T-helper 17 cell (primary cell): ENCODE measurements around the gene DOP1A. TPM values are rescaled to one million over a fixed set of nuclear protein-coding genes. Genes with fewer than 3 reads are reported as not detected.

Experiments
- ATAC-seq: fragments of 150-1000 bp; cut with Tn5 transposase; 2 replicates; pipeline ENCODE4 v1.10.0; 2021; ENCODE audit warnings: mild to moderate bottlenecking, moderate library complexity
- DNase-seq, 3 donors: peaks; one replicate each; pipeline versions ENCODE4 v3.0.0 to v3.0.0-alpha.2; 2020 to 2021
- H3K9me3 ChIP-seq: one replicate; pipeline ENCODE4 v1.7.0; 2013; ENCODE audit warnings: low read length, mild to moderate bottlenecking; ENCODE audit not compliant: control insufficient read depth, poor library complexity, severe bottlenecking
- H3K27ac Mint-ChIP-seq: one replicate; pipeline ENCODE4 v1.8.0; 2022; ENCODE audit warnings: mild to moderate bottlenecking, moderate library complexity, mixed read lengths
- H3K27me3 Mint-ChIP-seq: one replicate; pipeline ENCODE4 v1.8.0; 2022; ENCODE audit warnings: mixed read lengths
- H3K36me3 Mint-ChIP-seq: one replicate; pipeline ENCODE4 v1.8.0; 2022; ENCODE audit warnings: low read depth, mixed read lengths
- H3K4me1 Mint-ChIP-seq: one replicate; pipeline ENCODE4 v1.8.0; 2022; ENCODE audit warnings: mild to moderate bottlenecking, mixed read lengths
- H3K4me3 Mint-ChIP-seq: one replicate; pipeline ENCODE4 v1.8.0; 2022; ENCODE audit warnings: mild to moderate bottlenecking, moderate library complexity, mixed read lengths
- total RNA-seq, 4 donors: library from RNA in 2 of 4; stranded (reverse) in 2 of 4; gene quantifications; one replicate each; pipeline ENCODE4 v1.2.3 and lab custom pipeline; 2022 to 2026

The DOP1A gene
- total RNA-seq, 2 donors from 2014 or later, result 18.9 to 19.2 TPM

DNA sequence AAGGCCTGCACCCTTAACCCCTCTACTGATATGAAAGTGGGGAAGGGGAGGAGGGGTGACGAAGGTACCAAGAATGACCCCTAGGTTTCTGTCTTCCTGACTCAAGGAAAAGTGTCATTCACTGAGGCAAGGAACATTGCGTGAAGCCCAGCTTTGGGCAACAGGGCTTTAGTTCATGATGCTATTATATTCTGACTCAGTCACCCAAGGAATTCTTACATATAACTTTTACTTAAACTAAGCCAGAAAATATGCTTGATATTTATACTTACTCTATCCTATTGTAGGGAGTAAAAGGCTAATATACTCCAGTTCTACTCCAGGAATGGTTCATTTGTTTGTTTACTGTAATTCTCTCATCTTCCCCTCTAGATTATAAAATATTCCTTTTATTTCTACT, 60.5 kb downstream of the DOP1A start:
- H3K4me1 Mint-ChIP-seq, result peaks cover 7% of the 10 kb centered on the region
- H3K27ac Mint-ChIP-seq, result peak overlapping the region; percentile 56
- H3K27me3 Mint-ChIP-seq, result no peaks in the 10 kb centered on the region
- H3K9me3 ChIP-seq, result no peaks in the 10 kb centered on the region
- no peak for ATAC-seq
- no peak for DNase-seq
- H3K36me3 Mint-ChIP-seq, result peaks cover 18% of the 10 kb centered on the region
- no peak overlapping the region for H3K4me3 Mint-ChIP-seq

DNA sequence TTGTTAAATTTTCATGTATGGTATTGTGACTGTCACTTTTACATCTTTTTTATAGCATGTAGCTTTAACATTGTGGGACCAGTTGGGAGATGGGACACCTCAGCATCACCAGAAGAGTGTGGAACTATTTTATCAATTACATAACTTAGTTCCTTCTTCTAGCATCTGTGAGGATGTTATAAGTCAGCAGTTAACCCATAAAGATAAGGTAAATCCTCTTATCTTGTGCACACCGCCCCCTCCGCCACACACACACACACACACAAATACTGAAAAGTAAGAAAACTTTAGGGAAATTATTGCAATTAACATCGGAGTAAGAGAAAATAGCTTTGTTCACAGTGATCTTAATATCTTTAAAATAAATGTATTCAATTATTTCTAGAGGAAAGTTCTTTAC, 64.7 kb downstream of the DOP1A start:
- no peak for ATAC-seq
- H3K36me3 Mint-ChIP-seq, result peaks cover 8% of the 10 kb centered on the region

DNA sequence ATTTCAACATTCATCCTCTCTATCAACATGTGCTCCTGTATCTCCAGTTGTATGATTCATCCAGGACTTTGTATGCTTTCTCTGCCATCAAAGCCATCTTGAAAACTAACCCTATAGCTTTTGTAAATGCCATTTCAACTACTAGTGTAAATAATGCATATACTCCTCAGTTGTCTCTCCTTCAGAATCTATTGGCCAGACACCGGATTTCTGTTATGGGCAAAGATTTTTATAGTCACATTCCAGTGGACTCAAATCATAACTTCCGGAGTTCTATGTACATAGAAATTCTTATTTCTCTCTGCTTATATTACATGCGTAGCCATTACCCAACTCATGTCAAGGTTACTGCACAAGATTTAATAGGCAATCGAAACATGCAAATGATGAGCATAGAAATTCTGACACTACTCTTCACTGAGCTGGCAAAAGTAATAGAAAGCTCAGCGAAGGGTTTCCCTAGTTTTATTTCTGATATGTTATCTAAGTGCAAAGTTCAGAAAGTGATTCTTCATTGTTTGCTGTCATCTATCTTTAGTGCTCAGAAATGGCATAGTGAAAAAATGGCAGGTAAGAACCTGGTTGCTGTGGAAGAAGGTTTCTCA, 70.7 kb downstream of the DOP1A start:
- no peaks in the 10 kb centered on the region for H3K4me1 Mint-ChIP-seq
- H3K27ac Mint-ChIP-seq, result no peak overlapping the region
- H3K9me3 ChIP-seq, result no peaks in the 10 kb centered on the region
- H3K27me3 Mint-ChIP-seq, result no peaks in the 10 kb centered on the region
- DNase-seq, result no peak
- H3K36me3 Mint-ChIP-seq, result peaks cover 3% of the 10 kb centered on the region
- no peak overlapping the region for H3K4me3 Mint-ChIP-seq
- no peak for ATAC-seq

More for the DNA sequence above, 64.7 kb downstream of the DOP1A start:
- Mint-ChIP-seq H3K4me3 (no peak overlapping the region), H3K4me1 (peaks cover 4% of the 10 kb centered on the region), H3K27ac (no peak overlapping the region), H3K27me3 (no peaks in the 10 kb centered on the region)
- DNase-seq, result no peak
- H3K9me3 ChIP-seq, result no peaks in the 10 kb centered on the region

DNA sequence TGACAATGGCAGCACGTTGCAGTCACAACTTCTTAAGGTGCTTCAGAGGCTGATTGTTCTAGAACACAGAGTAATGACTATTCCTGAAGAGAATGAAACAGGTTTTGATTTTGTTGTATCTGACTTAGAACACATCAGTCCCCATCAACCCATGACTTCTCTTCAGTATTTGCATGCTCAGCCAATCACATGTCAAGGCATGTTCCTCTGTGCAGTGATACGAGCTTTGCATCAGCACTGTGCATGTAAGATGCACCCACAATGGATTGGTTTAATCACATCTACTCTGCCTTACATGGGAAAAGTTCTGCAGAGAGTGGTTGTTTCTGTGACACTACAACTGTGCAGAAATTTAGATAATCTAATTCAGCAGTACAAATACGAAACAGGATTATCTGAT, 71.3 kb downstream of the DOP1A start:
- Mint-ChIP-seq H3K27me3 (no peaks in the 10 kb centered on the region), H3K4me3 (no peak overlapping the region), H3K27ac (no peak overlapping the region), H3K36me3 (peaks cover 8% of the 10 kb centered on the region), H3K4me1 (no peaks in the 10 kb centered on the region)
- no peak for ATAC-seq
- DNase-seq, result no peak
- no peaks in the 10 kb centered on the region for H3K9me3 ChIP-seq

DNA sequence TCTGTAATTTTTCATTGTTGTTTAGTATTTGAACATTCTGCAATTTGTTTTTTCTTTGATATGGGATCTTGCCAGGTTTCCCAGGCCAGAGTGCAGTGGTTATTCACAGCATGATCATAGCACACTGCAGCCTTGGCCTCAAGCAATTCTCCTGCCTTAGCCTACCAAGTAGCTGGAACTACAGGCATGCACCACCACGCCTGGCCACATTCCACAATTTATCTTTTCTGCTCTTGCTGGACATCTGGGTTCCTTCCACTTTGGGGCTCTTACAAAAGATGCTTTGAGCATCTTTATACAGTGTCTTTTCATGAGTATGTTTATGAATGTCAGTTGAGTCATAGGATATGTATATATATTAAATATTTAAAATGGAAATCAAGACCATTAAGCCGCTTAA, 83.6 kb downstream of the DOP1A start:
- Mint-ChIP-seq H3K4me3 (no peak overlapping the region), H3K27ac (no peak overlapping the region), H3K27me3 (no peaks in the 10 kb centered on the region), H3K36me3 (peaks cover 9% of the 10 kb centered on the region), H3K4me1 (peaks cover 7% of the 10 kb centered on the region)
- DNase-seq (no peak), ATAC-seq (no peak)
- no peaks in the 10 kb centered on the region for H3K9me3 ChIP-seq

DNA sequence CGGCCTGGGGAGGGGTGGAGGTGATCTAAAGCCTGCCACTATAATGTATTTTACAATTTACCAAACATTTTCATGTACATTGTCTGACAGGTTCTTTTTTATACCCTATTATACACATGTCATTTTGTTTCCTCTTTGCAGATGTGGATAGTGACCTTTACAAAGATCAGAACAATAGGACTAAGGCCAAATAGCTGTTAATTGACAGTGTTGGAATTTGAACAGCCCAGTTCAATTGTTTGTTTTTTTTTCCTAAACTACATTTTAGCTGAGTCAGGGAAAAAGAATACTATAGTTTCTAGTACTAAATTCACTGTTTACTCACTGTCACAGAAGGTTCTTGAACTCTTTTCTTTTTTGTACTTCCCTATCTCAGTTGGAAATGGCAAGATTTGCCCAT, 85.4 kb downstream of the DOP1A start:
- DNase-seq, result no peak
- Mint-ChIP-seq H3K4me1 (peaks cover 7% of the 10 kb centered on the region), H3K27me3 (no peaks in the 10 kb centered on the region), H3K36me3 (peaks cover 11% of the 10 kb centered on the region), H3K4me3 (no peak overlapping the region), H3K27ac (peak overlapping the region; percentile 69)
- no peaks in the 10 kb centered on the region for H3K9me3 ChIP-seq
- ATAC-seq, result no peak

DNA sequence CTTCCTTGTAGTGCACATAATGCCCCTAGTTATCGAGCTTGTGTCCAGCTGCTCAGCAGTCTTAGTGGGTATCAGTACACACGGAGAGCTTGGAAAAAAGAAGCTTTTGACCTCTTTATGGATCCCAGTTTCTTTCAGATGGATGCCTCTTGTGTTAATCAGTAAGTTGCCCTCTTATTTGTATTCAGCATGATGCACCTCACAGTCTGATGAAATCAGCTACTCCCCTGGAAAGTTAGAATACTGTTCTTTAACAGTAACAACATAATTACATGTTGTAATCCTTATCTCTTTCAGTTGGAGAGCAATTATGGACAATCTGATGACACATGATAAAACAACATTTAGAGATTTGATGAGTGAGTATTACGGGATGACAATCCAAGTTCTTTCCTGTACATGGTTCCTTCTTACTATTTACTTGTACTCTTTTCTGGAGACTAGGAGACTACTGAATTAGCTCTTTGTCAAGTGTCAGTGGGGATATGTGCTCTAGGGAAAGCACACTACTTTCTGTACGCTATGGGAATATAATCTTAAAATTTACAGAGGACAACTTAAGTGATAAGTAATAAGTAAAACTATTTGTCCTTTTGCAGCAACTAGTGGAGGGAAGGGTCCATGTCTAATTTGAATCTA, 86.5 kb downstream of the DOP1A start:
- DNase-seq (no peak), ATAC-seq (no peak)
- peaks cover 11% of the 10 kb centered on the region for H3K36me3 Mint-ChIP-seq
- no peak overlapping the region for H3K4me3 Mint-ChIP-seq
- H3K27ac Mint-ChIP-seq, result no peak overlapping the region
- peaks cover 7% of the 10 kb centered on the region for H3K4me1 Mint-ChIP-seq
- no peaks in the 10 kb centered on the region for H3K9me3 ChIP-seq
- H3K27me3 Mint-ChIP-seq, result no peaks in the 10 kb centered on the region

DNA sequence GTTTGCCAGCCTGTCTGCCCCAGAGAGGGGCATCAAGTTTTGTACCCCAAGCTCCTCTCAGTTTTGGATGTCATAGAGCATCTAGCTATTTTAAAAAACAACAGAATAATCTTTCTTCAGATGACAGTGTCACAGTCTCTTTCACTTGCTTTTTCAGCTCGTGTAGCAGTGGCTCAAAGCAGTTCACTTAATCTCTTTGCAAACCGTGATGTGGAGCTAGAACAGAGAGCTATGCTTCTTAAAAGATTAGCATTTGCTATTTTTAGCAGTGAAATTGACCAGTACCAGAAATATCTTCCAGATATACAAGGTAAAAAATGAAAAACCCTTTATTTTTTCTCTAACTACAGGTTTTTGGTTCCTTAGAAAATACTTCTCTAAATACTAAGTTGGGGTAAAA, 88.3 kb downstream of the DOP1A start:
- DNase-seq (no peak), ATAC-seq (no peak)
- Mint-ChIP-seq H3K4me1 (no peaks in the 10 kb centered on the region), H3K27me3 (no peaks in the 10 kb centered on the region), H3K4me3 (no peak overlapping the region), H3K36me3 (peaks cover 8% of the 10 kb centered on the region), H3K27ac (peak overlapping the region; percentile 27)
- H3K9me3 ChIP-seq, result no peaks in the 10 kb centered on the region

DNA sequence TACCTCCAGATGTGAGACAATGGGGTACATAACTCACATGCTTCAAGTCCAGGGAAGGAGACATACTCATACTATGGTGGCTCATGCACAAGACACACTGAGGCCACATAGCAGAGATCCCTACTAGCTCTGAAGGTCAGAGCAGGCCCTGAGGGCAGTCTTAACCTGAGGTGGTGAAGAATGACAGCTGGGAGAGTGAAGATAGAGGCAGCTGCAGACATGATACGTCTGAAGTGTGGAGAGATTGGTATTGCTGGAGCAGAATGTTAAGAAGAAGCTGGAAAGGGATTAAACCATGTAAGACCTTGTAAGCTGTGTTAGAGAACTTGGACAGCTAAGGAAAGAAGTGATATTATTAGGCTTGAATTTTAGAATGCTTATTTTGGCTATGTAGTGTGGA, 92.7 kb downstream of the DOP1A start:
- Mint-ChIP-seq H3K36me3 (peaks cover 7% of the 10 kb centered on the region), H3K4me3 (no peak overlapping the region), H3K27ac (peak overlapping the region; percentile 78), H3K4me1 (no peaks in the 10 kb centered on the region), H3K27me3 (no peaks in the 10 kb centered on the region)
- no peak for DNase-seq
- H3K9me3 ChIP-seq, result no peaks in the 10 kb centered on the region
- ATAC-seq, result no peak

DNA sequence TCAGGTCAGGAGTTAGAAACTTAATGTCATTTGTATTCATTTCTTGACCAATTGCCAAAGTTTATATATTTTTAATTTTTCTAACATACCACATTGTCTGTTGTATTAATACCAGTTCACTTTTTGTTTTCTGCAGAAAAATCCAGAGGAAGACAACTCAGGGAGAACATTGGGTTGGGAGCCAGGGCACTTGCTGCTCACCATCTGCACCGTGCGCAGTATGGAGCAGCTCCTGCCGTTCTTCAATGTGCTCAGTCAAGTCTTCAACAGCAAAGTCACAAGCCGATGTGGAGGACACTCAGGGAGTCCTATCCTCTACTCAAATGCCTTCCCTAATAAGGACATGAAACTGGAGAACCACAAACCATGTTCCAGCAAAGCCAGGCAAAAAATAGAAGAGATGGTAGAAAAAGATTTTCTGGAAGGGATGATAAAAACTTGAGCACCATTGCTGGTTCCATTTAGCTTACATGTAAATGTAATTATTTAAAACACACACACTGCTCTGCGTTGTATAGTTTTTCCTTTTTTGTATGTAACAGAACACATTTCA, 100.3 kb downstream of the DOP1A start:
- Mint-ChIP-seq H3K27ac (no peak overlapping the region), H3K27me3 (no peaks in the 10 kb centered on the region), H3K36me3 (peaks cover 7% of the 10 kb centered on the region), H3K4me1 (no peaks in the 10 kb centered on the region), H3K4me3 (no peak overlapping the region)
- no peak for ATAC-seq
- no peaks in the 10 kb centered on the region for H3K9me3 ChIP-seq
- DNase-seq, result no peak

DNA sequence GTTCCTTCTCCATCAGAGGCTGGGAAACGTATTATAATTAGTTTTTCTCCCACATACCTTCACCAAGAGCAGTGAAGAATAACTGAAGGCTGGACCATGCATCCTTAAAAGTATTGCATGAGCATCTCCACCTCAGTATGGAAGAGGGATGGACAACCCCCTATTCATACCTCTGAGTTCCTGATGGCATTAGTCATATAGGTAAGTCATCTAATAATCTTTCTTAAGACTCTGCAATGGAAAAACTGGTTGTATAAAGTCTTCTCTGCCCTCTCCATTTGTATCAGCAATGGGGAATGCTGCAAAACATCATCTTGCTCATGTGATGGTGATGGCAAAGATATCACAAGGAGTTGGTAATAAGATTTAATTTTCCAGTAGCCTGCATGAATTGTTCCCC, 101.1 kb downstream of the DOP1A start:
- no peak for ATAC-seq

DNA sequence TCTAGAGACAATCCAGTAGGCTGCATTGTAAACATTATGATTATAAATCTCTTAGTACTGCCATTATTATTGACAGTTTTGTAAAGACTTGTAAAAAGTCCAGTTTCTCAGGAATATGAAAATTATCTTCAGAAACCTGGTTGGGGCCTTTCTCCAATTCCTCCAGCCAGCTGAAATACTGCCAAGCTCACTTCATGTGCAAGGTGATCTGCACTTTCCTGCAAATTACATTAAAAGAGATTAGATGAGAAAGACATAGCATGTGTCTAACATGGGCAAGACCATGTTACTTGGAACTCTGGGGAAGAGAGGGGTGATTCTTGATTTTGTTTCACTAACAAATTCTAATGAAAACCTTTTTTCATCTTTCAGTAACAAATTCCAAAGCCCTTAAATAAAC, 101.6 kb downstream of the DOP1A start:
- Mint-ChIP-seq H3K4me1 (no peaks in the 10 kb centered on the region), H3K27me3 (no peaks in the 10 kb centered on the region), H3K4me3 (no peak overlapping the region), H3K36me3 (peaks cover 7% of the 10 kb centered on the region), H3K27ac (no peak overlapping the region)
- DNase-seq, result no peak
- H3K9me3 ChIP-seq, result no peaks in the 10 kb centered on the region
- no peak for ATAC-seq

More for the DNA sequence above, 101.1 kb downstream of the DOP1A start:
- Mint-ChIP-seq H3K4me3 (no peak overlapping the region), H3K27ac (no peak overlapping the region), H3K27me3 (no peaks in the 10 kb centered on the region), H3K4me1 (no peaks in the 10 kb centered on the region), H3K36me3 (peaks cover 7% of the 10 kb centered on the region)
- no peak for DNase-seq
- no peaks in the 10 kb centered on the region for H3K9me3 ChIP-seq

DNA sequence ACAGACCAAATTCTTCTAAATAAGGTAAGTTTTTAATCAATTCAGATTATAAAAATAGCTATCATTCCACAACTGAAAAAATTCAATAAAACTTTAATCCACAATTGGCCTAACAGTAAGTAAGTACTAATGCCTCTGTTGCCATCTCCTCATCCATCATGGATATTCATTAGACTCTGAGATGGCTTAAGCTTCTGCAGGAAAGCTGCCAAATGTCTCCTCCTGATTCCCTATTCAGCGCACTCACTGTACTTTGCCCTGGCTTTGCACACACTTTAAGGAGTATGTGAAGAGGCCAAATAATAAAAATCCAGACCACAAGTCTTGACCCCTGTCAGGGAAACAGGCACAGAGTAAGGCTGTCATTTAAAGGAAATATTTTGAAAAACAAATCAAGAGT, 102.0 kb downstream of the DOP1A start:
- ATAC-seq, result no peak

DNA sequence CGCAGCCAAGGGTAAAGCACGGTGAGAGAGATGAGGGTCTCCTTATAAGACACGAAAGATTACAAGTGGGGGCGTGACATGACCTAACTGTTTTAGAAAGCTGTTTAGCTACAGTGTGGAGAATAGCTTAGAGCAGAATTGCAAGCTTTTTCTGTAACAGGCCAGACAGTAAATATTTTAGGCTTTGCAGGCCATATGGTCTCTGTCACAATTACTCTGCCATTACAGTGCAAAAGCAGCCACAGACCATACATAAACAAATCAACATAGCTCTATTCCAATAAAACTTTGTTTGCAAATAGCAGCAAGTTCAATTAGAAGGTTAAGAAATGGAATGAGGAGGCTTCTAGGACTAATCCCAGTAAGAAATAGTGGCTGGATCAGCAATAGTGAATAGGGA, 108.8 kb downstream of the DOP1A start:
- H3K27me3 Mint-ChIP-seq, result no peaks in the 10 kb centered on the region
- peaks cover 11% of the 10 kb centered on the region for H3K36me3 Mint-ChIP-seq
- no peak for ATAC-seq
- no peak overlapping the region for H3K4me3 Mint-ChIP-seq
- H3K4me1 Mint-ChIP-seq, result peaks cover 2% of the 10 kb centered on the region
- no peak for DNase-seq
- H3K27ac Mint-ChIP-seq, result peak overlapping the region; percentile 19
- no peaks in the 10 kb centered on the region for H3K9me3 ChIP-seq

More for the DNA sequence above, 102.0 kb downstream of the DOP1A start:
- no peaks in the 10 kb centered on the region for H3K9me3 ChIP-seq
- peaks cover 10% of the 10 kb centered on the region for H3K36me3 Mint-ChIP-seq
- DNase-seq, result no peak
- H3K27ac Mint-ChIP-seq, result no peak overlapping the region
- H3K4me3 Mint-ChIP-seq, result no peak overlapping the region
- no peaks in the 10 kb centered on the region for H3K4me1 Mint-ChIP-seq
- no peaks in the 10 kb centered on the region for H3K27me3 Mint-ChIP-seq
